Measurements from ENCODE around the gene FOXP3.

Gene FOXP3

DNA sequence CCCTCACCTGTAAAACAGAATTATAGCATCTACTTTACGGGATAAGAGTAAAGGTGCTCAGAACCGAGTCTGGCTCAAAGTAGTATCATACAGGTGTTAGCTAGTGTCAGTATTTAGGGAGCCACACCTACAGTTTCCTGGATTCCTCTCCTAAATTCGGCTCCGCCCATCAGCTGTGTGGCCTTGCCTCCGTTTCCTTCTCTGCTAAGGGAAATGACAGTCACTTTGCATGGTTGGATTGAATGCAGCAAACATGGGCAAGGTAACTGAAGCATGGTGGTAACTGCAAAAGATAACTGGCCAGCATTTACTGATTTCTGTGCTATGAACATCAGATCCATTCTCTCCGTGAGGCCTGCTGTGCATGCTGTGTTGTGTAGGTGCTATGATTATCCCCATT lies 7.9 kb upstream of the FOXP3 start:
- no peak for DNase-seq

DNA sequence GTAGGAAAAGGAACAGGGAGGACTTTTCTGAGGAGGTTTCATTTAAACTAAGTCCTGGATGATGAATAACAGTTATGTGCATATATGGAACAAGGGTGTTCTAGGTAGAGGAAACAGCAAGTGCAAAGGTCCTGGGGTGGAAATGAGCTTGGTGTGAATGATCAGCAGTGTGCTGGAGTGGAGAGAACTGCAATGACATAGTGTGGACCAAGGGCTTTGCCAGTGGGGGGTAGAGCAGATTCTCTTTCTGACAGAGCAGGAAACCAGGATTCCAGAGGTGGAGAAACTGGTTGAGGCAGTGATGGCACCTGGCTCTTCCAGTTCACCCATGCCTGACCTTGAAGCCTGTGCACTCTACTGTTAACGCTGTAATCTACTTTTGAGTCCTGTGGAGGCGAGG lies 6.8 kb upstream of the FOXP3 start:
- DNase-seq: peak; percentile 43

DNA sequence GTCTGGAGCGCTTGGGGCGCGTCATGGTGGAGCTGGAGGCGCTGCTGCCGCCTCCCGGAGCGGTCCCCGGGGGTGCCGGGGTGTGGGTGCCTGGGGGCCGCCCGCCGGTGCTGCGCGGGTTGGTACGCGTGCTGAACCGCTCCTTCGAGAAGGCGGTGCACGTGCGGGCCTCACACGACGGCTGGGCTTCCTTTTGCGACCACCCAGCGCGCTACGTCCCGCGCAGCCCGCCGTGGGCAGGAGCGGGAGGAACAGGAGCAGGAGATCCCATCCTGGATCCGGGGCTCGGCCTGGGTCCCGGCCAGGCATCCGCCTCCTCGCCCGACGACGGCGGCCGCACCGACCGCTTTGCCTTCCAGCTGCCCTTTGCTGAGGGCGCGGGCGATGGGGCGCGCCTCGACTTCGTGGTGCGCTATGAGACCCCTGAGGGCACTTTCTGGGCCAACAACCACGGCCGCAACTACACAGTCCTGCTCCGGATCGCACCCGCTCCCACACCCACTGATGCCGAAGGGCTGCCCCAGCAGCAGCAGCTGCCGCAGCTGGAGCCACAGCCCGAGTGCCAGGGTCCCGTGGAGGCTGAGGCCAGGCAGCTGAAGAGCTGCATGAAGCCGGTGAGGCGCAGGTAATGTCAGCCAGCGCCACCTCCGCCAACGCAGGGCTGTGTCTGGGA lies 5.9 kb upstream of the FOXP3 start:
- no peak for DNase-seq

DNA sequence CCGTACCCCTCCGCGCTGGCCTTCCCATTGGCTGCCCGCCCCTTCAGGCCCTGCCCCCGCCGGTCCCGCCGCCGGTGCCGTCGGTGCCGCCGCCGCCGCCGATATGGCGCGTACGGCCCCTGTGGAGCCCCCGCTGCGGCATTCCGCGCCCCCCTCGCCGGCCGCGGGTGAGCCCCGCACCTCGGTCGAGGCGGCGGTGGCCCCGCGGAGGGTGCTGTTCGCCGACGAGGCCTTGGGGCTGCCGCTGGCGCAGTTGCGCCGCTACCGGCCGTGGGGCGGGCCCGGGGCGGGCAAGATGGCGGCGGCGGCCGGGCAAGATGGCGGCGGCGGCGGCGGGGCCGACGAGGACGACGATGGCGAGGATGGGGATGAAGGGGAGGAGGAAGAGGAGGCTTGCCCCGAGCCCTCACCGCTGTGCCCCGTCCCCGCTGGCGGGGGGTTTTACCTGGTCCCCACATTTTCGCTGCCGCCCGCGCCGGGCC lies 5.3 kb upstream of the FOXP3 start, which contains the start of gene PPP1R3F:
Gene PPP1R3F (plus strand): TSS at position 27 of the 482 bp plus-strand sequence. CDS start 77 bp downstream, at position 104.
- peak; percentile 52 for DNase-seq

DNA sequence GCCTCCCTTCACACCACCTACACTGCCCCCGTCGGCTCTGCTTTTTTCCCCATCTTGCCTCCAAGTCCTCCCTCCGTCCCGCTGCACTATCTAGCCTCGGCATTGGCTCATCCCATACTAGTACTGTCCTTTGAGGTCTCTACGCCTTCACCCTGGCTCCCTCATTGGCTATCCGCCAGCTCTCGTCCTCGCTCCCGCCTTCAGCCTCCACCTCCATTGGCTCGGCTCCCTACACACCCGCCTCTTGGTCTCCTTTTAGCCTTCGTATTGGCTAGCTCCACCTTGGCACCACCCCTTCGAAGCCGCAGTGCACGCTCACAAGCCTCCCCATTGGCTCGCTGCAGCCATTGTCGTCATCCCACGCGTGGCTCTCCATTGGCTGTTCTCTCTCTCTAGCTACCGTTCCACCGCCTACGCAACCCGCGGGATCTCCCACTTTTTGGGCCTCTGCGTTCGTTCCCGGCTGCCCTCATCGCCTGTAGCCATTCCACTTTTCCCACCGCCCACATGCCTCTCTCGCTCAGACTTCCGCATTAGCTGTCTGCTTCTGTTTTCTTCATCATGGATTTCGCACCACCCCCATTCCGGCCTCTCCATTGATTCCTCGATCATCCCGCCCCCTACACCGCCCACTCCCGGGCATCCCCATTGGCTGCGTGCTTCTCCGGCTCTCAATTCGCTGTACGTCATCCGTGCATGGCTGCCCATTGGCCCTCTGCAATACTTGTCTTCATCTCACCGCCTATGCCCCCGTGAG lies 4.7 kb upstream of the FOXP3 start:
- DNase-seq: peak; percentile 93

DNA sequence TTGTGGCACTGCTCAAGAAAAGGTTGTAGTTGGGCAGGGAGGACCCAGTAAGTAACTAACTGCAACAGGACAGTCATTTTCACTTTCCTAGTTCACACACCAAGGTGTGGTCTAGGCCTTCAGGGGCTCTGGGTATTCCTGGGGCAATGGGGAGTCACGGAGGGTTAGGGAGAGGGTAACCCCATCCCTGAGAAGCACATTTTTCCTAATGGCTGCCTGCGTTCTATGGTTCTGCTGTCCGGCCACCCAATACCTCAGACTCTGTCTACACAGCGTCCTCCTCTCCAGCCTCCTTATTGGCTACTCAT lies 4.1 kb upstream of the FOXP3 start:
- DNase-seq: no peak

DNA sequence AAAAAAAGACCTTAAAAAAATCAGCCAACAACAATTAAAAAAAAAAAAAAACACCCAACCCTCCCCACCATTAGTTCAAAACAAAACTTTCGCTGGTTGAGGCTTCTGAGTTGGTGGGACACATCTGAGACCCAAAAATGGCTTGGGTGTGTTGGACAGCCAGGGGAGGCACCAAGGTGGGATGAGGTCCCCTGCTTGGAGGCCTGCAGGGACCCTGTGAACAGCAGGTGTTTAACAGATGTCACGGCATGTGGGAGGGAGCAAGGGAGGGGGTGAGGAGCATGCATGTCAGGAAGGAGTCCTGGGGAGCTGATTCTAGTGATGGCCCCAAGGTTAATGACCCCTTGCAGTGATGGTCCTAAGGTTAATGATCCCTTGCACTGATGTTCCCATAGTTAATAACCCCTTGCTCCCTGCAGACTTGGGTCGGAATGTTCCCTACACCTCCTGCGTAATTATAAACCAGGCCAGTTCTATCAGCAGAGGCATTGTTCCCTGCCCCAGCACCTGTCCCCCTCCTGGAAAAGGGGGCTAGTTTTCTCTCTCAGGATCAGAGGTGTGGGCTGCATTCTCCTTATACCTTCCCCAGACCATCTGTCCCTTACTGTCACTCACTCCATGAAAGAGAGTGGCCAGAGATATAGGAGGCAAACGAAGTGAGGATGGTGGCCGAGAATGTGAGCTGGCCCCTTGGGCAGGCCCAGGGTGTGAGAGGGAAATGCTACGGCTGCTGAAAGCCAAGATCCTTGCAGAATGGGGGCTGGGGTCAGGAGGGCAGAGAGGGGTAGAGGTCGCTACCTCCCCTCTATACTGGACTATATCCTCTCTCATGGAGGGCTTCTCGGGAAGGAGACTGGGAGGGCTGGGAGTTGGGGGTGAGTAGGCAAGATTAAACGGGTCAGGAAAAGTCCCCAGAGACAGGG lies 2.3 kb upstream of the FOXP3 start:
- DNase-seq: no peak

DNA sequence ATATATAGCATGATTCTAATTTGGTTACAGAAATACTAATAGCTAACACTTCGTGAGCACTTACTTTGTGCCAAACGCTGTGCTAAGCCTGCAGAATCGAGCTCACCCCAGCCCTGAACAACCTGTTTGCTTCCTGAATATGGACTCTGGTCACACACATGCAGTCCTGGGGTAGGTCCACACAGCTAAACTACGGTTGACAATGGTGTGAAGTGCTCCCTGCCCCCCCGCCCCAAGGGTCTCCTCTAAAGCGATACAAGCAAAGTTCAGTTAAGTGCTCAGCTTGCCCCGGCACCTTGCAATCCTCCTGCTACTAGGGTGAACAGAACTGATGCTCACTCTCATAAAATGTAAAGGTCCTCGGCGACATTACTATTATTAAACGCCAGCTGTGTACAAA lies 879 bp downstream of the FOXP3 start:
- no peak for DNase-seq

DNA sequence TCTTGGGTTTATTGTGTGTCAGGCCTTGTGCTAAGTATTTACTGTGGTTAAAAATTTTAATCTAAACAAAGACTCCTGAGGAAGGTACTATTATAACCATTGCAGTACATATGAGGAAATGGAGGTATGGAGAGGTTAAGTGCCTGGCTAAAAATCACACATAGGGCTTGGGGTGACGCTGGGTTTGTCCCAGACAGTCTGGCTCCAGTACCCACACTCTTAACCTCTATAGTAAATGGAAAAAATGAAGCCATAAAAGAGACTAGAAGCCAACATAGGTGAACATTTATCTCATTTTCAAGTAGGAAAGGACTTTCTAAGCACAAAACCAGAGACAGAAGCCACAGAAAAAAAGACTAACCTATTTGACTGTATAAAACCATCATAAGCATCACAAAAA lies 1.9 kb downstream of the FOXP3 start:
- DNase-seq: no peak

DNA sequence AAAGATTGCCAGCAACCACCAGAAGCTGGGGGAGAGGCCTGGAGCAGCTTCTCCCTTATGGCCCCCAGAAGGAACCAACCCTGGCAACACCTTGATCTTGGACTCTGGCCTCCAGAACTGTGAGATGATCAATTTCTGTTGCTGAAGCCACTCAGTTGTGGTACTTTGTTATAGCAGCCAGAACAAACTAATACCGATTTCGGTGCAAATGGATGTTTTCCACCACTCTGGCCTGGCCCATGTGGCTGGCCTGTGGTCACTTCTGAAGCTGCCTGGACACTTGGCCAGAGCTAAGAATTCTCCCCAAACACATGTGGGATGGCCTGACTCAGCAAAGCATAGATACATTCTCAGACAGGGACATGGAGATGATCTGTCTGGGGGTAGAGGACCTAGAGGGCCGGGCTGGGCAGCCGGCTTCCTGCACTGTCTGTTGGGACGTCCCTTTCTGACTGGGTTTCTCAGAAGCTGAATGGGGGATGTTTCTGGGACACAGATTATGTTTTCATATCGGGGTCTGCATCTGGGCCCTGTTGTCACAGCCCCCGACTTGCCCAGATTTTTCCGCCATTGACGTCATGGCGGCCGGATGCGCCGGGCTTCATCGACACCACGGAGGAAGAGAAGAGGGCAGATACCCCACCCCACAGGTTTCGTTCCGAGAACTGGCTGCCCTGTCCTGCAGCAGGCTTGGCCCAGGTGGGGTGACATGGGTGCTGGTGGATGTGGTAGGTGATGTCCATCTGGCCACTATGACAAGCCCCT lies 4.1 kb downstream of the FOXP3 start:
- no peak for DNase-seq

DNA sequence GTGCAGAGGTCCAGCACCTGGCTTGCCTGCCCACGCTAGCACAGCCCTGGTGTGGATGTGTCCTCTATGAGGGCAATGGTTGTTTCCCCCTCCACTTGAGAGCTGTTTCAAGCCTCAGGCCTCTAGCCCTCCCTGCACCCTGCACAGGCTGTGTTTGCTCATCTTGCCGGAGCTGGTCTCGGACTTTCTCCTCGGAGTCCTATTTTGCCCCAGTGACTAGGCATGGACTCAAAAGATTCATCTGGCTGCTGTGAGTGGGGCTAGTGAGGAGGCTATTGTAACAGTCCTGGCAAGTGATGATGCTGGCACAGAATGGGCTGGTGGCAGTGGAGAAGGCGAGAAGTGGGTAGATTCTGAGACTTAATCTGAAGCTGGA lies 5.8 kb downstream of the FOXP3 start:
- no peak for DNase-seq

DNA sequence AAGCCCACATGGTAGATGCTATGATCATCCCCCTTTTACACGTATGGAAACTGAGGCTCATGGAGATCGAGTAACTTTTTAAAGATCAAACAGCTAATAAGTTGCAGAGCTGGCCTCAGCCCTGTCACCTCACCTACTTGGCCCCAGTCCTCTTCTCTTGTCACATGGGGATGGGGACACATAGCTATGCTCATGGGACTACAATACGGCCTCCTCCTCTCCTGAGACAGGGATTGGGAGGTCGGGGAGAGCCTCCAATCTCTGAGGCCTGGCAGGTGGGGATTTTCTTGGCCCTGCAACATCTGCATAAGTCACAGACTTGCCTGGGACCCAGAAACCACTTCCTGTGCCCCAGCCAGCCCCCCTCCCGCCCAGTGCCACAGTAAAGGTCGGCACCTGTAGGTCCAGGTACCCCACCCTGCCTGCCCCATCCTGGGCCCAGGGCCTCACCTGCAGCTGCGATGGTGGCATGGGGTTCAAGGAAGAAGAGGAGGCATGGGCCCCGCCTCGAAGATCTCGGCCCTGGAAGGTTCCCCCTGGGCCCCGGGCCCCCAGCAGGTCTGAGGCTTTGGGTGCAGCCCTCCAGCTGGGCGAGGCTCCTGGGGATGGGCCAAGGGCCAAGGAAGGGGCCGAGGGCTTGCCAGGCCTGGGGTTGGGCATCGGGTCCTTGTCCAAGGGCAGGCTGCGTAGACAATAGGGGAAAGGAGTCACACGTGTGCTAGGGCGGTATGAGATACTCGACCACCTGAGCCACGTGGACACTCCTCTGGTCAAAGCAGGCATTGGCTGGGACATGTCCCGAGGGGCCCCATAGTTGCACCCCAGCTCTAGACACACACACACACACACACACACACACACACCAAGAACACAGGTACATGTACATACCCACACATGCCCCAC lies 6.4 kb downstream of the FOXP3 start:
- no peak for DNase-seq

DNA sequence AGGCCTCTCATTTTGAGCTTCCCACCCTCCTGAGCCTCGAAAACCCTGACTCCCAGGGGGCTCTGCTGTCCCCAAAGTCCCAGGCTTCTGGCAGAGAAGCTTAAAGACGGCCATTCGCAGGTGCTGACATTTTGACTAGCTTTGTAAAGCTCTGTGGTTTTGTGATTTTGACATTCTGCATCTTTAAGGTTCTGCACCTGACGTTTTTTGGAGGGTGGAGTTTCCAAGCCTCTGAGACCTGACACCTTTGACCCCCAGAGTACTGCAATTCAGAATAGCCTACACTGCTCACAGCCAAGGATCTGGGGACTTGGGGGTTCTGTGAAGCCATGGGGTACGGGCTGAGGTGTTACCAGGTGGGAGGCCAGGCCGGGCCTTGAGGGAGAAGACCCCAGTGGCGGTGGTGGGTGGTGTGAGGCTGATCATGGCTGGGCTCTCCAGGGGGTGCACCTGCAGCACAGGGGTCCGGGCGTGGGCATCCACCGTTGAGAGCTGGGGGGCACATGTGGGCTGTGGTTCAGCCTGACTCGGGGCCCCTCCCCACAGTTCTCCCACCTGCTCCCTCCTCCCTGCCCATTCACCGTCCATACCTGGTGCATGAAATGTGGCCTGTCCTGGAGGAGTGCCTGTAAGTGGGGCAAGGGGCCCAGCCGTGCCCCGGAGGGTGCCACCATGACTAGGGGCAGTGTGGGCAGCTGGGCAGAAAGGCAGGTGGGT lies 7.3 kb downstream of the FOXP3 start:
- DNase-seq: no peak

DNA sequence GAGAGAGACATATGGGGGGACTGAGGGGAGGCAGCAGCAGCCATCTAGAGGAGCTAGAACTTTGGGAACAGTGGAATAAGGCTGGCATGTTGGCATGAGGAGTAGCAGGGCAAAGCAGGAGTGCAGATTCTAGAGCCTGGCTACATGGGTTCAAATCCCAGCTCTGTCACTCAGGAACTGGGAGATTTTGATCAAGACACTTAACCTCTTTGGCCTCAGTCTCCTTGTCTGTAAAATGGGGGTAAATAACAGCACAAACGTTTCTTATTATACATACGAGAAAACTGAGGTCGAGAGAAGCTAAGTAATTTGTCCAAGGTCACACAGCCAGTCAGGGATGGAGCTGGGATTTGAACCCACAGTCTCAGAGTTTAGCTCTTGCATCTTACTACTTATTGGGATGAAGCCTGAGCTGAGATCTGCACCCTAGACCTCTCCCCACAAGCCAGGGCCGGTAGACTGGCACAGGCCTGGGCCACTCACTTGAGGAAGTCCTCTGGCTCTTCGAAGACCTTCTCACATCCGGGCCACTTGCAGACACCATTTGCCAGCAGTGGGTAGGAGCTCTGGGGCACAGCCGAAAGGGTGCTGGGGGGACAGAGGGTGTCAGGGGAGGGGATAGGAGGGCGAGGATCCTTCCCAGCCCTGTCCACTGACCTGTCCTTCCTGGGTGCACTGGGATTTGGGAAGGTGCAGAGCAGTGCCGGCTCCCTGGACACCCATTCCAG lies 8.1 kb downstream of the FOXP3 start:
- no peak for DNase-seq

DNA sequence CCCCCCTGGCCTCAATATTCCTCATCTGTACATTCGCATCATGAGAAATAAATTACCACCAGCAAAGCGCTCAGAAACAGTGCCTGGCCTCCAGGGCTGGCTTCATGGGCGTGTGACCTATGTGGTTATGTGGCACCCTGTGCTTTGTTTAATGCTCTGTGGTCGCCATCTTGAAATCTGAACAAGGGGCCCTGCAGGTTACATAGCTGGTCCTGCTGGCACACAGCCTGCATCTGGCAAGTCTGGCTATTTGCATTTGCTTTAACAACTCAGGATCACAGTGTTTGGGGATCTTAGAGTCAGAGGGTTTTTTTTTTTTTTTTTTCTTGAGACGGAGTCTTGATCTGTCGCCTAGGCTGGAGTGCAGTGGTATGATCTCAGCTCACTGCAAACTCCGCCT lies 9.9 kb downstream of the FOXP3 start:
- DNase-seq: no peak

DNA sequence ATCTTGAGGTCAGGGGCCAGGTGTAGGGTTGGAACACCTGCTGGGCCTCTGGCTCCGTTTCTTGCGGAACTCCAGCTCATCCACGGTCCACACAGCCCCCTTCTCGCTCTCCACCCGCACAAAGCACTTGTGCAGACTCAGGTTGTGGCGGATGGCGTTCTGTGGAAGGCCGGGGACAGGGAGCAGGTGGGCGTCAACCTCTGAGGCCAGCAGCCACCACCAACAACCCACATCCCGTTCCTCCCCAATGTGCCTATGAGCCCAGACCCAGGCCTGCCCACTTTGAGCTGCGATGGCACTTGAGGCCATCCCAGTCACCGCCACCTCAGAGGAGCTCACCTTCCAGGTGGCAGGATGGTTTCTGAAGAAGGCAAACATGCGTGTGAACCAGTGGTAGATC lies 13.2 kb downstream of the FOXP3 start:
- no peak for DNase-seq

DNA sequence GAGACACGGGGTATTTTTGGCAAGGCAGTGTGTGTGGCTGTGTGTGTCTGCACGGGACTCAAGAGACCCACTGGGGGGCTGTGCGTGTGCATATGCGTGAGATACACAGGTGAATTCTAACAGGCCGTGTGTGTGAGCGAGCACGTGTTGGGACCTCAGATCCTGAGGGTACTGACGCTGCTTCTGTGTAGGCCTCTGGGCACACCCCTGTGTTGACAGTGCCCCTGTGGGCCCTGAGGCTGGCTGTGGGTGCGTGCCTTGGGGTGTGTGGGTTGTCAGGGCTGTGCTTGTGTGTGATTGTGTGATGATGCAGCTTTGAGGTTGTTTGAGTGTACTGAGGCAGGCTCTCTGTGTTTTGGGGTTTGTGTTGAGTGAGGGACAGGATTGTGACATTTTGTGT lies 13.9 kb downstream of the FOXP3 start:
- no peak for DNase-seq

DNA sequence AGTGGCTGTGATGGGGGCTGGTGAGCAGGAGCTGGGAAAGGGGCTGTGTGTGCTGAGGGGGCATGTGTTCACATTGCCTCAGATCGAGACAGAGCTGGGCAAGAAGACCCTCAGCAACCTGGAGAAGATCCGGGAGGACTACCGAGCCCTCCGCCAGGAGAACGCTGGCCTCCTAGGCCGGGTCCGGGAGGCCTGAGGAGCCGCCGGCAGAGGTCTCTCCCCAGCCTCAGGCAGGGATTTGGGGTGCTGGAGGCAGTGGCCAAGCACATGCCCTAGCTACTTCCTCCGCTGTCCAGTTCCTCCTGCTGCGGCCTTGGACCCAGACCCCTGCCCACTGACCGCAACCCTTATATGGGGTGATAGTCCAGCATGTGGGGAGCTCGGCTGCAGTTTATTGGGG lies 14.4 kb downstream of the FOXP3 start:
- DNase-seq: no peak

DNA sequence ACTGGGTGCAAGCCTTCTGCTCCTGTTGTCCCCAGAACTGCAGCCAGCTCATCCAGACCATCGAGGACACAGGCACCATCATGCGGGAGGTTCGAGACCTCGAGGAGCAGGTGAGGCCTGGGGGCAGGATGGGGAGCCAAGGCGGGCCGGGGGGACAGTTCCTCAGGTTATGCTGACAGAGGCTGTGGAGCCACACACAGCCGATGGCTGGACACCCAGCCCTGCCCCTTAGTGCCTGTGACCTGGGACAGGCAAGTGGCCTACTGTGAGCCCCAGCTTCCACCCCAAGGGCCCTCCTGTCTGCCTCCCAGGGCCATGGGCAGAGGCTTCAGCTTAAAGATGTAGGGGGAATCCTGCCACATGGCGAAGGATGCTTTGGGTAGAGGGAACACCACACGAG lies 14.9 kb downstream of the FOXP3 start:
- no peak for DNase-seq

DNA sequence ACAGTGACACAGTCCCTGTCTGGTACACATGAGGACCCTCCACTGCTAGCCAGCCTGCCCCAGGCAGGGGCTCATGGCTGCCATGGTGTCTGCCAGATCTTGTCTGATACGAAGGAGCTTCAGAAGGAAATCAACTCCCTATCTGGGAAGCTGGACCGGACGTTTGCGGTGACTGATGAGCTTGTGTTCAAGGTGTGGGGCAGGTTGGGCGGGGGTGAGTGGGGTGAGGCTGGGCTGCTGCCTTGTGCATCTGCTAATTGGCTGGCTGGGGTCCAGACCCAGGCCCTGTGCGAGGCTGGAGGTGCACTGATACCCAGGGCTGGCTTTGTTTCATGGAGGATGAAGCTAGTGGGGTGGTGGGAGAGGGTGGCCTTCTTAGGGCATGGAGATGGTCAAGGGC lies 15.4 kb downstream of the FOXP3 start:
- DNase-seq: no peak
